C1 segment of cervical spinal cord (tissue), 14 donors: Measurements from ENCODE around the gene SEC24B.

Experiments used
- DNase-seq, 14 donors: peaks; one replicate each; lab custom pipeline; 2025; lab: John Stamatoyannopoulos, UW

The SEC24B gene

GRCh38 chr4:109433205-109434006 lies at the start of gene SEC24B:
Gene SEC24B (plus strand): TSS chr4:109433815. CDS start chr4:109433870, 55 bp downstream.
- DNase-seq, result peak; percentile 32 to 96 (median 81)

GRCh38 chr4:109383823-109384222 lies 49.8 kb upstream of the SEC24B start:
- no peak for DNase-seq

- DNase-seq, result no peak
These were observed 48.4 kb upstream of the SEC24B start for GRCh38 chr4:109385260-109385659.

- no peak for DNase-seq
These were observed 44.1 kb upstream of the SEC24B start for GRCh38 chr4:109389369-109390114.

GRCh38 chr4:109390115-109390768 lies 43.4 kb upstream of the SEC24B start:
- DNase-seq, result no peak

GRCh38 chr4:109395694-109396093 lies 37.9 kb upstream of the SEC24B start:
- DNase-seq, result no peak

GRCh38 chr4:109398928-109399327 lies 34.7 kb upstream of the SEC24B start:
- no peak for DNase-seq

- no peak for DNase-seq
These were observed 27.2 kb upstream of the SEC24B start for GRCh38 chr4:109406337-109406931.

- no peak for DNase-seq
These were observed 26.4 kb upstream of the SEC24B start for GRCh38 chr4:109407027-109407737.

- no peak for DNase-seq
These were observed 24.9 kb upstream of the SEC24B start for GRCh38 chr4:109408711-109409110.

- DNase-seq, result no peak
These were observed 23.4 kb upstream of the SEC24B start for GRCh38 chr4:109410226-109410625.

- DNase-seq, result no peak
These were observed 22.8 kb upstream of the SEC24B start for GRCh38 chr4:109410776-109411175.

GRCh38 chr4:109411964-109412363 lies 21.7 kb upstream of the SEC24B start:
- DNase-seq, result peak in 5 of 14 donors; percentile 0 to 37 (median 12)

GRCh38 chr4:109412776-109413175 lies 20.8 kb upstream of the SEC24B start:
- no peak for DNase-seq

GRCh38 chr4:109414938-109415337 lies 18.7 kb upstream of the SEC24B start:
- DNase-seq, result no peak

GRCh38 chr4:109418588-109418987 lies 15.0 kb upstream of the SEC24B start:
- no peak for DNase-seq

- DNase-seq, result no peak
These were observed 13.9 kb upstream of the SEC24B start for GRCh38 chr4:109419679-109420078.

GRCh38 chr4:109424093-109424841 lies 9.3 kb upstream of the SEC24B start:
- DNase-seq, result no peak

GRCh38 chr4:109425405-109425804 lies 8.2 kb upstream of the SEC24B start:
- DNase-seq, result no peak

GRCh38 chr4:109429545-109429944 lies 4.1 kb upstream of the SEC24B start:
- no peak for DNase-seq

GRCh38 chr4:109432203-109432602 lies 1.4 kb upstream of the SEC24B start:
- no peak for DNase-seq
